Central memory CD4-positive, alpha-beta T cell (primary cell): Measurements from ENCODE around the gene DLX5.

Experiments
- DNase-seq: peaks from one replicate; pipeline ENCODE4 v3.0.0; 2022

DLX5 gene

GRCh38 chr7:96987719-96988118, 36.9 kb downstream of the DLX5 start:
- DNase-seq: no peak

DNA sequence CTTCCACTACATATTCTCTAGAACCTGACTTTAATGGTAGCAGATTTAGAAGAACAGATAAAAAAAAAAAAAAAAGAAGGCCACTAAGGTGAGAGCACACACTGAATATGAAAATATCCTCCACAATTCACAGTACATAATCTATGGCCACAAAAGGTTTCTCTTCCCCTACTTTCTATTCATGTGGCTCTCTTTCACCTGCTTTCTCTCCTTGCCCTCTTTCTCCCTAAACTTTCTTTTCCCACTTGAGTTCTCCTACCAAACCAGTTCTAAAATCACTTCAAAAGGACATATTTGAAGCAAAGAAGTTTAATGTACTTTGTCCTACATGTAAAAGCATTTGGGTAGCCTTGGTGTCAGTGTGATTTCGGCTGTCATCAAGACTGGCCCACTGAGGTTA, 37.7 kb downstream of the DLX5 start:
- DNase-seq: no peak

DNA sequence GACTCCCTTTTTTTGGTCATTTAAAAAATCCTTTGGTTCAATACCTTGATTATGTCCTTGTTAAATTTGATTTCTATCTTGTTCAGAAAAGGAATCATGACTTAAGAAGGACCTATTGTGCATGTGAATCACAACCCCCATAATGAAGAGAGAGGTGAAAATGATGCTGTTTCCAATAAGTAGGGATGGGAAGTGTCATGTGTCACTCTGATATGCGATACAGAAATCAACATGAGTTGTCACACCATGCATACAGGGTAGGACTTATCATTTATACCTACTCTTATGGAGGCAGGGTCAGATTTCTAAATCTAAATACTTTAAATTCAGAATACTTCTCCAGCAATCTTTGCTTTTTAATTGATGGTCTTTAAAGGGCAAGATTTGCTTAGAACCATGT, 38.6 kb downstream of the DLX5 start:
- DNase-seq: no peak

DNA sequence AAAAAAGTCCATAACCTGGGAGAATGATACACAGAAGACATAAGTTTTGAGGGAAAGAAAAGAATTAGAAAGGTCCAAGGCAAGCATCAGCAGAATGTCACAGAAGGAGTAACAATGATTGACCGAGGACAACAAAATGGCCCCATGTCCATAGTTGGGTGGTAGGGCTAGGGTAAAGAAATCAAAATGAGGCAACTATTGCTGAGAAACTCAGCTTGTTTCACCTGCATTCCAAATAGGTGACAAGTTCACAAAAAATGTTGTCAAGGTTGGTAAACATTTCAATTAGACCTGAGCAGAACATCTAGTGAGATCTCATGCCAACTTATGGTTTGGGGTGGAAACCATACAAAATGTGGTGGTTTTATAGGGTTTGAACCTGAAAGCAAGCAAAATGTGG, 42.0 kb downstream of the DLX5 start:
- no peak for DNase-seq

GRCh38 chr7:96979551-96980276, 44.9 kb downstream of the DLX5 start:
- no peak for DNase-seq

DNA sequence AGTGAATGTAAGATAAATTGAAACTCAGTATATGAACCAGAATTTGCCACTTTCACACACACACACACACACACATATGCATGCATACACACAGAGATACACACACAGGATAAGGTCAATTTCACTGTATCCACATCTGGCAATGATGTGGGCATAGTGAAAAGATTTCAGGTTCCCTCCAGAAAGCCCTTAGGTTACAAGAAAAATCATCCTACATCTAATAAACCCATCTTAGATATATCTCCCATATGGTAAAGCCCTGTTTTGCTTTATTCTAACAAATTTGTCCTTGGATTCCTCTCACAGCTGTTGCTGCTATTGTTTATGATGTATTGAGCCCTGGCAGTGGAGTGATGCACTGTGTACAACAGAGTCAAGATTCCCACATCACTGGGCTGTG, 47.2 kb downstream of the DLX5 start:
- no peak for DNase-seq

DNA sequence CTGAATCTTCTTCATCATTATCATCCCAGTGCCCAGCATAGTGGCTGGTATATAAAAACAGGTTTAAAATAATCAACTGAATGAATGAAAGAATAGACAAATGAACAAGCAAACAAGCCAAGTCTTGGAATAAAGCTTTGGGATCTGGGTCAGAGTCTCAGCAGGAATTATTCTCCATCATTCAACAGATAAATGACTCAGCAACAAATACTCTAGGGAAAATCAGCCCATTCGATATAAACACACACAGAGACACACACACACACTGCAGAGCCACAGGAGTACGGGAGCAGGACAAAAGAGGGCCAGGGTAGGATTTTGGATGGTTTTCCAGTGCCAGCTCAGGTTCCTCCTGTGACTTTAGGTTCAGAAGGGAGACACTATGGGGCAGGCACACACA, 48.5 kb downstream of the DLX5 start:
- DNase-seq: no peak

- DNase-seq: no peak
Measured at GRCh38 chr7:96973986-96974385, 50.6 kb downstream of the DLX5 start.

DNA sequence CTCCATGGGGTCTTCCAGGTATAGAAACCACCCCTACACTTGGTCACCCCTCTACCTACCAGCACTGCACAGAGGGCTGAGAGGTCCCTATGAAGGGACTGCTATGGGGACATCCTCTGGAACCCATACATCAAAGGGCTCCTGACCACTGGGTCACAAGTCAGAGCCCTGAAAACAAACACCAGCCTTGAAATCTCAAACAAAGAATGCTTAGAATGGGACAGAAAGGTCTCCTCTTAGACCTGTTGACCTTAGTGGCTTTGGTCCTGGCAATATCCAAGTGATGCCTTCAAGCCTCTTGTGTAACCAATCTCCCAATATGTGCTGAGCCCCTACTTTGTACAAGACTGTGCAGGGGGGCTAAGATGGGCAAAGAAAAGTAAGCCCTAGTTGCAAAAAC, 53.9 kb downstream of the DLX5 start:
- DNase-seq: no peak
